Central memory CD8-positive, alpha-beta T cell (primary cell): ENCODE results near the gene AHCYL1.

Experiments
- ATAC-seq: fragments of 150-1000 bp; cut with Tn5 transposase; replicated peaks from 2 replicates; pipeline ENCODE4 v1.10.0; 2022; ENCODE audit warnings: mild to moderate bottlenecking, moderate FRiP score, moderate number of reproducible peaks; ENCODE audit not compliant: poor library complexity, severe bottlenecking; ENCODE audit errors: extremely low read depth
- DNase-seq, 2 donors: peaks; one replicate each; pipeline ENCODE4 v3.0.0; 2021; ENCODE audit warnings: low spot score in 2 of 2
- H3K27ac Mint-ChIP-seq: one replicate; pipeline ENCODE4 v1.8.0; 2022; ENCODE audit warnings: low read depth, mild to moderate bottlenecking, moderate library complexity, mixed read lengths
- H3K27me3 Mint-ChIP-seq: one replicate; pipeline ENCODE4 v1.8.0; 2022; ENCODE audit warnings: mixed read lengths
- H3K36me3 Mint-ChIP-seq: one replicate; pipeline ENCODE4 v1.8.0; 2022; ENCODE audit warnings: mild to moderate bottlenecking, moderate library complexity, mixed read lengths; ENCODE audit not compliant: insufficient read depth
- H3K4me1 Mint-ChIP-seq: one replicate; pipeline ENCODE4 v1.8.0; 2022; ENCODE audit warnings: mixed read lengths
- H3K4me3 Mint-ChIP-seq: one replicate; pipeline ENCODE4 v1.8.0; 2022; ENCODE audit warnings: mild to moderate bottlenecking, moderate library complexity, mixed read lengths
- H3K9me3 Mint-ChIP-seq: one replicate; pipeline ENCODE4 v1.8.0; 2022; ENCODE audit warnings: mixed read lengths

The AHCYL1 gene

GRCh38 chr1:109991400-109991925 is 6.9 kb downstream of the AHCYL1 start:
- Mint-ChIP-seq H3K27me3 (no peaks in the 10 kb centered on the region), H3K4me1 (peaks cover 40% of the 10 kb centered on the region), H3K36me3 (peaks cover 11% of the 10 kb centered on the region), H3K4me3 (no peak overlapping the region), H3K9me3 (no peaks in the 10 kb centered on the region), H3K27ac (no peak overlapping the region)
- no peak for DNase-seq
- no peak for ATAC-seq

GRCh38 chr1:109993885-109994284 is 9.3 kb downstream of the AHCYL1 start:
- H3K4me1 Mint-ChIP-seq: peaks cover 31% of the 10 kb centered on the region
- H3K9me3 Mint-ChIP-seq: no peaks in the 10 kb centered on the region
- ATAC-seq (no peak), DNase-seq (no peak)
- H3K27me3 Mint-ChIP-seq: no peaks in the 10 kb centered on the region
- peak overlapping the region; percentile 29 for H3K27ac Mint-ChIP-seq
- no peak overlapping the region for H3K4me3 Mint-ChIP-seq
- peaks cover 14% of the 10 kb centered on the region for H3K36me3 Mint-ChIP-seq

- Mint-ChIP-seq H3K27ac (no peak overlapping the region), H3K27me3 (no peaks in the 10 kb centered on the region), H3K36me3 (peaks cover 12% of the 10 kb centered on the region), H3K9me3 (no peaks in the 10 kb centered on the region), H3K4me1 (peaks cover 31% of the 10 kb centered on the region), H3K4me3 (no peak overlapping the region)
- DNase-seq (no peak), ATAC-seq (no peak)
Measured at GRCh38 chr1:109994654-109995053, 10.1 kb downstream of the AHCYL1 start.

GRCh38 chr1:109995536-109995935 is 11.0 kb downstream of the AHCYL1 start:
- H3K4me3 Mint-ChIP-seq: no peak overlapping the region
- H3K4me1 Mint-ChIP-seq: peaks cover 25% of the 10 kb centered on the region
- ATAC-seq: no peak
- H3K9me3 Mint-ChIP-seq: no peaks in the 10 kb centered on the region
- peaks cover 9% of the 10 kb centered on the region for H3K36me3 Mint-ChIP-seq
- H3K27me3 Mint-ChIP-seq: no peaks in the 10 kb centered on the region
- no peak for DNase-seq
- no peak overlapping the region for H3K27ac Mint-ChIP-seq

- Mint-ChIP-seq H3K4me1 (peaks cover 18% of the 10 kb centered on the region), H3K27ac (no peak overlapping the region), H3K9me3 (no peaks in the 10 kb centered on the region), H3K27me3 (no peaks in the 10 kb centered on the region), H3K36me3 (peaks cover 7% of the 10 kb centered on the region), H3K4me3 (no peak overlapping the region)
- no peak for ATAC-seq
- DNase-seq: no peak
Measured at GRCh38 chr1:109996476-109996875, 11.9 kb downstream of the AHCYL1 start.

- DNase-seq: no peak
- Mint-ChIP-seq H3K9me3 (no peaks in the 10 kb centered on the region), H3K4me1 (peaks cover 15% of the 10 kb centered on the region), H3K27ac (no peak overlapping the region), H3K36me3 (peaks cover 7% of the 10 kb centered on the region), H3K4me3 (no peak overlapping the region), H3K27me3 (no peaks in the 10 kb centered on the region)
- ATAC-seq: no peak
Measured at GRCh38 chr1:109997204-109997866, 12.8 kb downstream of the AHCYL1 start.

GRCh38 chr1:109997867-109998229 is 13.3 kb downstream of the AHCYL1 start:
- H3K27ac Mint-ChIP-seq: no peak overlapping the region
- H3K27me3 Mint-ChIP-seq: no peaks in the 10 kb centered on the region
- H3K4me1 Mint-ChIP-seq: peaks cover 19% of the 10 kb centered on the region
- DNase-seq: no peak
- ATAC-seq: no peak
- no peak overlapping the region for H3K4me3 Mint-ChIP-seq
- H3K9me3 Mint-ChIP-seq: no peaks in the 10 kb centered on the region
- H3K36me3 Mint-ChIP-seq: peaks cover 7% of the 10 kb centered on the region

- H3K4me1 Mint-ChIP-seq: peaks cover 47% of the 10 kb centered on the region
- H3K4me3 Mint-ChIP-seq: no peak overlapping the region
- H3K27me3 Mint-ChIP-seq: no peaks in the 10 kb centered on the region
- H3K9me3 Mint-ChIP-seq: no peaks in the 10 kb centered on the region
- DNase-seq (no peak), ATAC-seq (no peak)
- peaks cover 4% of the 10 kb centered on the region for H3K36me3 Mint-ChIP-seq
- no peak overlapping the region for H3K27ac Mint-ChIP-seq
Measured at GRCh38 chr1:110002695-110003094, 18.1 kb downstream of the AHCYL1 start.

- Mint-ChIP-seq H3K9me3 (no peaks in the 10 kb centered on the region), H3K27ac (peak overlapping the region; percentile 75), H3K36me3 (peaks cover 6% of the 10 kb centered on the region), H3K27me3 (no peaks in the 10 kb centered on the region), H3K4me1 (peaks cover 52% of the 10 kb centered on the region), H3K4me3 (peak overlapping the region; percentile 48)
- peak; percentile 36 for ATAC-seq
- DNase-seq: no peak
Measured at GRCh38 chr1:110003747-110004428, 19.3 kb downstream of the AHCYL1 start.

- no peak overlapping the region for H3K27ac Mint-ChIP-seq
- DNase-seq (no peak), ATAC-seq (no peak)
- H3K9me3 Mint-ChIP-seq: no peaks in the 10 kb centered on the region
- no peaks in the 10 kb centered on the region for H3K27me3 Mint-ChIP-seq
- peak overlapping the region; percentile 48 for H3K4me3 Mint-ChIP-seq
- H3K36me3 Mint-ChIP-seq: peaks cover 8% of the 10 kb centered on the region
- H3K4me1 Mint-ChIP-seq: peaks cover 52% of the 10 kb centered on the region
Measured at GRCh38 chr1:110004583-110004982, 20.0 kb downstream of the AHCYL1 start.

GRCh38 chr1:110005971-110006370 is 21.4 kb downstream of the AHCYL1 start:
- H3K4me1 Mint-ChIP-seq: peaks cover 52% of the 10 kb centered on the region
- no peak overlapping the region for H3K4me3 Mint-ChIP-seq
- no peak overlapping the region for H3K27ac Mint-ChIP-seq
- H3K27me3 Mint-ChIP-seq: no peaks in the 10 kb centered on the region
- H3K9me3 Mint-ChIP-seq: no peaks in the 10 kb centered on the region
- H3K36me3 Mint-ChIP-seq: peaks cover 10% of the 10 kb centered on the region
- DNase-seq (no peak), ATAC-seq (no peak)

- H3K36me3 Mint-ChIP-seq: peaks cover 12% of the 10 kb centered on the region
- ATAC-seq: no peak
- DNase-seq: no peak
- H3K4me1 Mint-ChIP-seq: peaks cover 54% of the 10 kb centered on the region
- no peaks in the 10 kb centered on the region for H3K9me3 Mint-ChIP-seq
- H3K27me3 Mint-ChIP-seq: no peaks in the 10 kb centered on the region
- no peak overlapping the region for H3K4me3 Mint-ChIP-seq
- no peak overlapping the region for H3K27ac Mint-ChIP-seq
Measured at GRCh38 chr1:110006516-110006915, 22.0 kb downstream of the AHCYL1 start.
